ENCODE measurements around the gene MED27. TPM values are rescaled to one million over a fixed set of nuclear protein-coding genes. Genes with fewer than 3 reads are reported as not detected.
"Not testable (repeated sequence)": the region's sequence is repeated elsewhere in the genome, so short reads cannot be mapped to it uniquely, and the experiment has no call there.

The MED27 gene
- total RNA-seq, 4 donors from 2014 or later, result 8.2 to 18.9 (median 11.8) TPM

- WGBS, 2 donors, result 87 to 94% methylated on average over 4 of the region's 4 CpGs
- H3K27ac ChIP-seq, result no peak overlapping the region
- H3K36me3 ChIP-seq, result no peaks in the 10 kb centered on the region
- no peak for DNase-seq (ENCODE audit: low spot score in 2 of 2)
- no peaks in the 10 kb centered on the region for H3K27me3 ChIP-seq
- H3K4me3 ChIP-seq, result no peak overlapping the region
- H3K4me1 ChIP-seq, result no peaks in the 10 kb centered on the region
- no peaks in the 10 kb centered on the region for H3K9me3 ChIP-seq
- no peak for TF ChIP-seq CTCF (IDR thresholded peaks at IDR 0.05)
- TF ChIP-seq EP300 (IDR thresholded peaks at IDR 0.05), result no peak
- no peak for TF ChIP-seq POLR2A (IDR thresholded peaks at IDR 0.05)
Observed at GRCh38 chr9:131923766-131924165, 155.9 kb downstream of the MED27 start.

GRCh38 chr9:131923132-131923671, 156.5 kb downstream of the MED27 start:
- no peak for DNase-seq (ENCODE audit: low spot score in 2 of 2)
- Histone ChIP-seq H3K9me3 (no peaks in the 10 kb centered on the region), H3K36me3 (no peaks in the 10 kb centered on the region), H3K4me3 (no peak overlapping the region), H3K27me3 (no peaks in the 10 kb centered on the region), H3K27ac (no peak overlapping the region), H3K4me1 (no peaks in the 10 kb centered on the region)
- TF ChIP-seq POLR2A (IDR thresholded peaks at IDR 0.05) (no peak), CTCF (IDR thresholded peaks at IDR 0.05) (no peak), EP300 (IDR thresholded peaks at IDR 0.05) (no peak)
- WGBS, 2 donors, result 84% methylated on average over 3 of the region's 3 CpGs

- not testable (repeated sequence) for H3K27me3 ChIP-seq; DNase-seq (ENCODE audit: low spot score in 2 of 2); H3K4me3 ChIP-seq; H3K4me1 ChIP-seq; H3K9me3 ChIP-seq; H3K36me3 ChIP-seq; H3K27ac ChIP-seq
- 92 to 94% methylated on average over 5 of the region's 5 CpGs for WGBS, 2 donors
Observed at GRCh38 chr9:131921635-131922034, 158.0 kb downstream of the MED27 start.

GRCh38 chr9:131919216-131919615, 160.5 kb downstream of the MED27 start:
- no peaks in the 10 kb centered on the region for H3K27me3 ChIP-seq
- 63 to 80% methylated on average over 1 of the region's 1 CpG for WGBS, 2 donors
- no peak overlapping the region for H3K4me3 ChIP-seq
- no peak for TF ChIP-seq EP300 (IDR thresholded peaks at IDR 0.05)
- TF ChIP-seq CTCF (IDR thresholded peaks at IDR 0.05), result no peak
- no peak for TF ChIP-seq POLR2A (IDR thresholded peaks at IDR 0.05)
- H3K36me3 ChIP-seq, result no peaks in the 10 kb centered on the region
- no peak for DNase-seq (ENCODE audit: low spot score in 2 of 2)
- H3K27ac ChIP-seq, result no peak overlapping the region
- H3K9me3 ChIP-seq, result no peaks in the 10 kb centered on the region
- H3K4me1 ChIP-seq, result no peaks in the 10 kb centered on the region

GRCh38 chr9:131918481-131918880, 161.2 kb downstream of the MED27 start:
- Histone ChIP-seq H3K4me3 (no peak overlapping the region), H3K27ac (no peak overlapping the region), H3K27me3 (no peaks in the 10 kb centered on the region), H3K9me3 (no peaks in the 10 kb centered on the region), H3K4me1 (no peaks in the 10 kb centered on the region), H3K36me3 (no peaks in the 10 kb centered on the region)
- TF ChIP-seq POLR2A (IDR thresholded peaks at IDR 0.05) (no peak), CTCF (IDR thresholded peaks at IDR 0.05) (no peak), EP300 (IDR thresholded peaks at IDR 0.05) (no peak)
- 77 to 83% methylated on average over 5 of the region's 5 CpGs for WGBS, 2 donors
- DNase-seq (ENCODE audit: low spot score in 2 of 2), result no peak

GRCh38 chr9:131917009-131917408, 162.7 kb downstream of the MED27 start:
- TF ChIP-seq POLR2A (IDR thresholded peaks at IDR 0.05) (no peak), EP300 (IDR thresholded peaks at IDR 0.05) (no peak), CTCF (IDR thresholded peaks at IDR 0.05) (no peak)
- WGBS, 2 donors, result 85 to 100% methylated on average over 2 of the region's 2 CpGs
- DNase-seq (ENCODE audit: low spot score in 2 of 2), result no peak
- Histone ChIP-seq H3K36me3 (no peaks in the 10 kb centered on the region), H3K27me3 (no peaks in the 10 kb centered on the region), H3K4me3 (no peak overlapping the region), H3K9me3 (no peaks in the 10 kb centered on the region), H3K27ac (no peak overlapping the region), H3K4me1 (no peaks in the 10 kb centered on the region)
